HepG2 (cell line): ENCODE data around the gene RPL41. TPM values are rescaled to one million over a fixed set of nuclear protein-coding genes. Genes with fewer than 3 reads are reported as not detected.

Experiments
- JUNB ChIP-seq: sonication (generic); formaldehyde crosslinking; IDR thresholded peaks from 2 replicates; pipeline ENCODE4 v1.8.0; 2022; ENCODE audit warnings: missing genetic modification reagents, mild to moderate bottlenecking, borderline replicate concordance
- MED1 ChIP-seq: sonication (generic); formaldehyde crosslinking; IDR thresholded peaks from 2 replicates; pipeline ENCODE4 v1.4.0; 2020; ENCODE audit warnings: missing genetic modification reagents
- PHF20 ChIP-seq: sonication (generic); formaldehyde crosslinking; IDR thresholded peaks from 2 replicates; pipeline ENCODE4 v1.5.0; 2020; ENCODE audit warnings: mild to moderate bottlenecking, missing genetic modification reagents
- REXO4 ChIP-seq: sonication (generic); formaldehyde crosslinking; IDR thresholded peaks from 2 replicates; pipeline ENCODE4 v1.8.0; 2022; ENCODE audit warnings: missing genetic modification reagents, mild to moderate bottlenecking, borderline replicate concordance
- ZMAT3 ChIP-seq: sonication (generic); formaldehyde crosslinking; conservative IDR thresholded peaks from 2 replicates; pipeline ENCODE4 v1.7.0; 2021; ENCODE audit warnings: missing genetic modification reagents
- ZNF382 ChIP-seq: sonication (generic); formaldehyde crosslinking; IDR thresholded peaks from 2 replicates; pipeline ENCODE4 v1.5.0; 2020; ENCODE audit warnings: missing genetic modification reagents, mild to moderate bottlenecking, borderline replicate concordance
- ZNF567 ChIP-seq: sonication (generic); formaldehyde crosslinking; IDR thresholded peaks from 2 replicates; pipeline ENCODE4 v1.8.1; 2023; ENCODE audit warnings: mild to moderate bottlenecking, missing genetic modification reagents, borderline replicate concordance
- ZNF737 ChIP-seq: sonication (generic); formaldehyde crosslinking; IDR thresholded peaks from 2 replicates; pipeline ENCODE4 v1.5.0; 2020; ENCODE audit warnings: missing genetic modification reagents, mild to moderate bottlenecking, borderline replicate concordance
- ZNF746 ChIP-seq: sonication (generic); formaldehyde crosslinking; IDR thresholded peaks from 2 replicates; pipeline ENCODE4 v1.8.0; 2022; ENCODE audit warnings: mild to moderate bottlenecking, missing genetic modification reagents
- ZNF772 ChIP-seq: sonication (generic); formaldehyde crosslinking; IDR thresholded peaks from 2 replicates; pipeline ENCODE4 v1.5.0; 2020; ENCODE audit warnings: mild to moderate bottlenecking, missing genetic modification reagents
- ZNF883 ChIP-seq: sonication (generic); formaldehyde crosslinking; IDR thresholded peaks from 2 replicates; pipeline ENCODE4 v1.5.1; 2020; ENCODE audit warnings: mild to moderate bottlenecking, missing genetic modification reagents; ENCODE audit errors: not compliant biosample characterization
- ZSCAN20 ChIP-seq: sonication (generic); formaldehyde crosslinking; IDR thresholded peaks from 2 replicates; pipeline ENCODE4 v1.4.0; 2020; ENCODE audit warnings: missing genetic modification reagents, mild to moderate bottlenecking, borderline replicate concordance
- polyA plus RNA-seq, 8 experiments: library from polyadenylated mRNA; depleted of rRNA in 3 of 8; stranded (reverse) in 7 of 8; unstranded in 1 of 8; fragments of >200 nt; fragmentation: Illumina TruSeq in 4 of 8; extraction: Trizol in 4 of 8; gene quantifications; 2 replicates each; pipeline versions ENCODE4 v1.2.1 to v1.2.3, GENCODE V29; 2011 to 2016; ENCODE audit warnings: low read depth in 4 of 8, missing spikeins in 1 of 8, mixed read lengths in 1 of 8; ENCODE audit not compliant: insufficient read depth in 1 of 8
- total RNA-seq, 5 experiments: library from RNA; depleted of rRNA; stranded (reverse); fragments of >200 nt; fragmentation: Illumina TruSeq; extraction: Trizol; gene quantifications; 2 replicates each; pipeline ENCODE4 v1.2.3, GENCODE V29; 2016; ENCODE audit warnings: low read depth in 1 of 5
- TF ChIP-seq, protein P1 (sequence below), 2 experiments: sonication (generic) in 1 of 2; formaldehyde crosslinking in 1 of 2; IDR thresholded peaks; 2 replicates each; pipeline versions ENCODE4 v1.4.0 to v1.6.1; 2018 to 2020; ENCODE audit warnings: missing genetic modification reagents in 2 of 2, borderline replicate concordance in 1 of 2, low read depth in 1 of 2, mild to moderate bottlenecking in 1 of 2, missing biosample characterization in 1 of 2
- TF ChIP-seq, protein P2 (sequence below): sonication (generic); formaldehyde crosslinking; IDR thresholded peaks from 2 replicates; pipeline ENCODE4 v1.5.0; 2020; ENCODE audit warnings: missing genetic modification reagents, mild to moderate bottlenecking, borderline replicate concordance
- TF ChIP-seq, protein P3 (sequence below): sonication (generic); formaldehyde crosslinking; IDR thresholded peaks from 2 replicates; pipeline ENCODE4 v1.5.0; 2020; ENCODE audit warnings: mild to moderate bottlenecking, missing genetic modification reagents
- TF ChIP-seq, protein P4 (sequence below): sonication (generic); formaldehyde crosslinking; IDR thresholded peaks from 2 replicates; pipeline ENCODE4 v1.4.0; 2020; ENCODE audit warnings: missing genetic modification reagents, borderline replicate concordance

RPL41 gene
- total and polyA plus RNA-seq, 2 of the 13 experiments (the other 11 are each of a cell fraction or from before 2014, with no cell fraction given), result 4,012 to 7,670 TPM

DNA sequence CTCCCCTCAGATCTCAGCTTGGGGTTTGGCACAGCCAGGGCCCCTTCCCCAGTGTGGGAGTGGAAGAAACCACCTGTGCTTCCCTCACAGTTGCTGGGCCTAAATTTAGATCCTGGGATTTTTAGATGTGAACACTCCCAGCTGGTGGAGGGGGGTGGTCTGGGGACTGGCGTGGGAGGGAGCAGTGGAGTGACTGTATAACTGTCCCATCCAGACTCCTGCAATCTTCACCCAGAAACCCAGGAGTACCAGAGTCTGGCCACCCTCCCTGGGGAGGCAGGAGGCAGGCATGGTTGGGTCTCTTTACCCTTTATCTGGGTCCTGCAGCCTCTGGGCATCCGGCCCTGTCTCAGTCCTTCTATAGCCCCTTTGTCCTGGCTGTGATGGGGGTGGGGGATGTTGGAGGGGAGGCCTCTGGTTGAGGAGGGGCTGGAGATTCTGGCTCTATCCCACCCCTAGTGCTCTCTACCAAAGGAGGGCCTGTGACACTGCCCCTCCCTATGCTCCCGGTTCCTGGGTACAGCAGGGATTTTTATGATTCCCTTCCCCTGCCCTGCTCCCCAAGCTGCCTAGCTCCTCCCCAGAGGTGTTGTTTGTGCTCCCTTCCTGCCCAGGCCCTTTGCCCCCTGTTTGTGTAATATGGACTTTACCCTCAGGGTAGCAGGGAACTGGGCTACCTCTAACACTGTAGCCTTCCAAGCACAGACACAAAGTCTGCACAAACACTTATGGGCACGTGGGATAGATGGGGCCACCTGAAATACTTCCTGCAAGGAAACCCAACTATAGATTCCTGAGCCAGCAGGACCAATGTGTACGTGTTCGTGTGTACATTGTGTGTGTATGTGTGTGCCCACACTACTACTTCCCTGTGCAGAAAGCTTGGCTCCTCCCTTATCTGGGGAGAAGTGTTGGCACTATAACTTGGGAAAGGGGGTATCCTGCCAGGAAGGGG, 34.8 kb upstream of the RPL41 start (continued):
- TF ChIP-seq REXO4 (CRISPR knock-in tag), result no peak
- TF ChIP-seq ZNF382, result no peak
- no peak for TF ChIP-seq ZNF883
- TF ChIP-seq, protein P1, sequence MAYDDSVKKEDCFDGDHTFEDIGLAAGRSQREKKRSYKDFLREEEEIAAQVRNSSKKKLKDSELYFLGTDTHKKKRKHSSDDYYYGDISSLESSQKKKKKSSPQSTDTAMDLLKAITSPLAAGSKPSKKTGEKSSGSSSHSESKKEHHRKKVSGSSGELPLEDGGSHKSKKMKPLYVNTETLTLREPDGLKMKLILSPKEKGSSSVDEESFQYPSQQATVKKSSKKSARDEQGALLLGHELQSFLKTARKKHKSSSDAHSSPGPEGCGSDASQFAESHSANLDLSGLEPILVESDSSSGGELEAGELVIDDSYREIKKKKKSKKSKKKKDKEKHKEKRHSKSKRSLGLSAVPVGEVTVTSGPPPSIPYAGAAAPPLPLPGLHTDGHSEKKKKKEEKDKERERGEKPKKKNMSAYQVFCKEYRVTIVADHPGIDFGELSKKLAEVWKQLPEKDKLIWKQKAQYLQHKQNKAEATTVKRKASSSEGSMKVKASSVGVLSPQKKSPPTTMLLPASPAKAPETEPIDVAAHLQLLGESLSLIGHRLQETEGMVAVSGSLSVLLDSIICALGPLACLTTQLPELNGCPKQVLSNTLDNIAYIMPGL (CRISPR knock-in tag; IDR thresholded peaks at IDR 0.05; ENCODE audit: borderline replicate concordance in 1 of 2, low read depth in 1 of 2), result peak; percentile 86 to 95; a peak in 3 of 4 replicates
- TF ChIP-seq ZMAT3 (CRISPR knock-in tag), result peak; percentile 97
- TF ChIP-seq, protein P2, sequence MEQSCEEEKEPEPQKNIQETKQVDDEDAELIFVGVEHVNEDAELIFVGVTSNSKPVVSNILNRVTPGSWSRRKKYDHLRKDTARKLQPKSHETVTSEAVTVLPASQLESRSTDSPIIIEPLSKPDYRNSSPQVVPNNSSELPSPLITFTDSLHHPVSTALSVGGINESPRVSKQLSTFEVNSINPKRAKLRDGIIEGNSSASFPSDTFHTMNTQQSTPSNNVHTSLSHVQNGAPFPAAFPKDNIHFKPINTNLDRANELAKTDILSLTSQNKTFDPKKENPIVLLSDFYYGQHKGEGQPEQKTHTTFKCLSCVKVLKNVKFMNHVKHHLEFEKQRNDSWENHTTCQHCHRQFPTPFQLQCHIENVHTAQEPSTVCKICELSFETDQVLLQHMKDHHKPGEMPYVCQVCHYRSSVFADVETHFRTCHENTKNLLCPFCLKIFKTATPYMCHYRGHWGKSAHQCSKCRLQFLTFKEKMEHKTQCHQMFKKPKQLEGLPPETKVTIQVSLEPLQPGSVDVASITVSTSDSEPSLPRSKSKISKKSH, result no peak
- TF ChIP-seq, protein P3, sequence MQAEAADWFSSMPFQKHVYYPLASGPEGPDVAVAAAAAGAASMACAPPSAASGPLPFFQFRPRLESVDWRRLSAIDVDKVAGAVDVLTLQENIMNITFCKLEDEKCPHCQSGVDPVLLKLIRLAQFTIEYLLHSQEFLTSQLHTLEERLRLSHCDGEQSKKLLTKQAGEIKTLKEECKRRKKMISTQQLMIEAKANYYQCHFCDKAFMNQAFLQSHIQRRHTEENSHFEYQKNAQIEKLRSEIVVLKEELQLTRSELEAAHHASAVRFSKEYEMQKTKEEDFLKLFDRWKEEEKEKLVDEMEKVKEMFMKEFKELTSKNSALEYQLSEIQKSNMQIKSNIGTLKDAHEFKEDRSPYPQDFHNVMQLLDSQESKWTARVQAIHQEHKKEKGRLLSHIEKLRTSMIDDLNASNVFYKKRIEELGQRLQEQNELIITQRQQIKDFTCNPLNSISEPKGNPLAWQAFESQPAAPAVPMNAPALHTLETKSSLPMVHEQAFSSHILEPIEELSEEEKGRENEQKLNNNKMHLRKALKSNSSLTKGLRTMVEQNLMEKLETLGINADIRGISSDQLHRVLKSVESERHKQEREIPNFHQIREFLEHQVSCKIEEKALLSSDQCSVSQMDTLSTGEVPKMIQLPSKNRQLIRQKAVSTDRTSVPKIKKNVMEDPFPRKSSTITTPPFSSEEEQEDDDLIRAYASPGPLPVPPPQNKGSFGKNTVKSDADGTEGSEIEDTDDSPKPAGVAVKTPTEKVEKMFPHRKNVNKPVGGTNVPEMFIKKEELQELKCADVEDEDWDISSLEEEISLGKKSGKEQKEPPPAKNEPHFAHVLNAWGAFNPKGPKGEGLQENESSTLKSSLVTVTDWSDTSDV (CRISPR knock-in tag), result no peak
- peak; percentile 99 for TF ChIP-seq MED1
- TF ChIP-seq ZSCAN20, result no peak
- peak; percentile 98 for TF ChIP-seq ZNF772 (CRISPR knock-in tag)
- peak; percentile 60 for TF ChIP-seq PHF20 (CRISPR knock-in tag)
- TF ChIP-seq JUNB (CRISPR knock-in tag), result peak; percentile 83; the same call in 1 of the 2 replicates
- TF ChIP-seq ZNF746 (CRISPR knock-in tag), result peak; percentile 98
- no peak for TF ChIP-seq ZNF737 (CRISPR knock-in tag)
- 0 out of 2 replicates have a peak, but pooled peaks have one; percentile 54 for TF ChIP-seq ZNF567 (CRISPR knock-in tag)
- TF ChIP-seq, protein P4, sequence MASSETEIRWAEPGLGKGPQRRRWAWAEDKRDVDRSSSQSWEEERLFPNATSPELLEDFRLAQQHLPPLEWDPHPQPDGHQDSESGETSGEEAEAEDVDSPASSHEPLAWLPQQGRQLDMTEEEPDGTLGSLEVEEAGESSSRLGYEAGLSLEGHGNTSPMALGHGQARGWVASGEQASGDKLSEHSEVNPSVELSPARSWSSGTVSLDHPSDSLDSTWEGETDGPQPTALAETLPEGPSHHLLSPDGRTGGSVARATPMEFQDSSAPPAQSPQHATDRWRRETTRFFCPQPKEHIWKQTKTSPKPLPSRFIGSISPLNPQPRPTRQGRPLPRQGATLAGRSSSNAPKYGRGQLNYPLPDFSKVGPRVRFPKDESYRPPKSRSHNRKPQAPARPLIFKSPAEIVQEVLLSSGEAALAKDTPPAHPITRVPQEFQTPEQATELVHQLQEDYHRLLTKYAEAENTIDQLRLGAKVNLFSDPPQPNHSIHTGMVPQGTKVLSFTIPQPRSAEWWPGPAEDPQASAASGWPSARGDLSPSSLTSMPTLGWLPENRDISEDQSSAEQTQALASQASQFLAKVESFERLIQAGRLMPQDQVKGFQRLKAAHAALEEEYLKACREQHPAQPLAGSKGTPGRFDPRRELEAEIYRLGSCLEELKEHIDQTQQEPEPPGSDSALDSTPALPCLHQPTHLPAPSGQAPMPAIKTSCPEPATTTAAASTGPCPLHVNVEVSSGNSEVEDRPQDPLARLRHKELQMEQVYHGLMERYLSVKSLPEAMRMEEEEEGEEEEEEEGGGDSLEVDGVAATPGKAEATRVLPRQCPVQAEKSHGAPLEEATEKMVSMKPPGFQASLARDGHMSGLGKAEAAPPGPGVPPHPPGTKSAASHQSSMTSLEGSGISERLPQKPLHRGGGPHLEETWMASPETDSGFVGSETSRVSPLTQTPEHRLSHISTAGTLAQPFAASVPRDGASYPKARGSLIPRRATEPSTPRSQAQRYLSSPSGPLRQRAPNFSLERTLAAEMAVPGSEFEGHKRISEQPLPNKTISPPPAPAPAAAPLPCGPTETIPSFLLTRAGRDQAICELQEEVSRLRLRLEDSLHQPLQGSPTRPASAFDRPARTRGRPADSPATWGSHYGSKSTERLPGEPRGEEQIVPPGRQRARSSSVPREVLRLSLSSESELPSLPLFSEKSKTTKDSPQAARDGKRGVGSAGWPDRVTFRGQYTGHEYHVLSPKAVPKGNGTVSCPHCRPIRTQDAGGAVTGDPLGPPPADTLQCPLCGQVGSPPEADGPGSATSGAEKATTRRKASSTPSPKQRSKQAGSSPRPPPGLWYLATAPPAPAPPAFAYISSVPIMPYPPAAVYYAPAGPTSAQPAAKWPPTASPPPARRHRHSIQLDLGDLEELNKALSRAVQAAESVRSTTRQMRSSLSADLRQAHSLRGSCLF (CRISPR knock-in tag), result no peak
